A673 (cell line): ENCODE measurements around the gene FCN1.

ENCODE experiments used
- CTCF ChIP-seq: fragments of 300-800, 200-600 bp; sonication (generic); conservative IDR thresholded peaks from 2 replicates; pipeline ENCODE4 v1.5.1; 2017; ENCODE audit warnings: low read depth, mild to moderate bottlenecking, antibody characterized with exemption, low read length, moderate library complexity, mixed read lengths
- EZH2 ChIP-seq: fragments of 200-600 bp; sonication (generic); IDR thresholded peaks from 2 replicates; pipeline ENCODE4 v1.6.1; 2017; ENCODE audit warnings: borderline replicate concordance, low read depth, mild to moderate bottlenecking, mixed read lengths, antibody characterized with exemption, low read length; ENCODE audit not compliant: poor library complexity, severe bottlenecking

GRCh38 chr9:134916161-134916665 lies 1.5 kb downstream of the FCN1 start:
- TF ChIP-seq CTCF (no peak), EZH2 (no peak)
